VCaP (cell line): ENCODE measurements around the gene MRPL40.

Experiments
- H3K27ac ChIP-seq: fragments of 450-650 bp; 2 replicates; pipeline ENCODE4 v1.5.1; 2017
- CTCF ChIP-seq: fragments of 450-650 bp; conservative IDR thresholded peaks from 2 replicates; pipeline ENCODE4 v1.5.1; 2017; ENCODE audit warnings: mild to moderate bottlenecking, moderate library complexity

MRPL40 gene

GRCh38 chr22:19466848-19467752, 34.8 kb downstream of the MRPL40 start:
- no peak for TF ChIP-seq CTCF
- H3K27ac ChIP-seq: no peak overlapping the region

- TF ChIP-seq CTCF: no peak
Observed at GRCh38 chr22:19467912-19468311, 35.6 kb downstream of the MRPL40 start.

GRCh38 chr22:19469421-19469820, 37.1 kb downstream of the MRPL40 start:
- no peak overlapping the region for H3K27ac ChIP-seq
- no peak for TF ChIP-seq CTCF

More at GRCh38 chr22:19467912-19468311, 35.6 kb downstream of the MRPL40 start:
- no peak overlapping the region for H3K27ac ChIP-seq

- no peak for TF ChIP-seq CTCF
- H3K27ac ChIP-seq: no peak overlapping the region
Observed at GRCh38 chr22:19470010-19470409, 37.7 kb downstream of the MRPL40 start.

GRCh38 chr22:19471572-19471971, 39.2 kb downstream of the MRPL40 start:
- no peak for TF ChIP-seq CTCF
- H3K27ac ChIP-seq: no peak overlapping the region

- no peak for TF ChIP-seq CTCF
- H3K27ac ChIP-seq: no peak overlapping the region
Observed at GRCh38 chr22:19472233-19472632, 39.9 kb downstream of the MRPL40 start.

GRCh38 chr22:19473578-19473977, 41.2 kb downstream of the MRPL40 start:
- H3K27ac ChIP-seq: no peak overlapping the region
- no peak for TF ChIP-seq CTCF
